Esophagus squamous epithelium (tissue), 4 donors: ENCODE data around the gene GXYLT1.

Source experiments
- POLR2A ChIP-seq, 4 donors: fragments of 450-650 bp; IDR thresholded peaks; one replicate each; pipeline ENCODE4 v1.6.1; 2017; ENCODE audit warnings: antibody characterized with exemption in 4 of 4, mild to moderate bottlenecking in 4 of 4, moderate library complexity in 3 of 4
- TF ChIP-seq, protein P1 (sequence below), 6 experiments: fragments of 450-650 bp in 4 of 6; fragments of 200-600 bp in 2 of 6; sonication (generic) in 2 of 6; IDR thresholded peaks; one replicate each; pipeline ENCODE4 v1.5.1; 2016 to 2019; ENCODE audit warnings: antibody characterized with exemption in 6 of 6, mild to moderate bottlenecking in 4 of 6, moderate library complexity in 4 of 6

- TF ChIP-seq, protein P1, sequence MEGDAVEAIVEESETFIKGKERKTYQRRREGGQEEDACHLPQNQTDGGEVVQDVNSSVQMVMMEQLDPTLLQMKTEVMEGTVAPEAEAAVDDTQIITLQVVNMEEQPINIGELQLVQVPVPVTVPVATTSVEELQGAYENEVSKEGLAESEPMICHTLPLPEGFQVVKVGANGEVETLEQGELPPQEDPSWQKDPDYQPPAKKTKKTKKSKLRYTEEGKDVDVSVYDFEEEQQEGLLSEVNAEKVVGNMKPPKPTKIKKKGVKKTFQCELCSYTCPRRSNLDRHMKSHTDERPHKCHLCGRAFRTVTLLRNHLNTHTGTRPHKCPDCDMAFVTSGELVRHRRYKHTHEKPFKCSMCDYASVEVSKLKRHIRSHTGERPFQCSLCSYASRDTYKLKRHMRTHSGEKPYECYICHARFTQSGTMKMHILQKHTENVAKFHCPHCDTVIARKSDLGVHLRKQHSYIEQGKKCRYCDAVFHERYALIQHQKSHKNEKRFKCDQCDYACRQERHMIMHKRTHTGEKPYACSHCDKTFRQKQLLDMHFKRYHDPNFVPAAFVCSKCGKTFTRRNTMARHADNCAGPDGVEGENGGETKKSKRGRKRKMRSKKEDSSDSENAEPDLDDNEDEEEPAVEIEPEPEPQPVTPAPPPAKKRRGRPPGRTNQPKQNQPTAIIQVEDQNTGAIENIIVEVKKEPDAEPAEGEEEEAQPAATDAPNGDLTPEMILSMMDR (IDR thresholded peaks at IDR 0.05) = no peak
- TF ChIP-seq POLR2A (IDR thresholded peaks at IDR 0.05) = no peak
Observed at GRCh38 chr12:42143452-42144157, 1.1 kb downstream of the GXYLT1 start.
